ENCODE results near the gene PTPRM.

PTPRM gene

DNA sequence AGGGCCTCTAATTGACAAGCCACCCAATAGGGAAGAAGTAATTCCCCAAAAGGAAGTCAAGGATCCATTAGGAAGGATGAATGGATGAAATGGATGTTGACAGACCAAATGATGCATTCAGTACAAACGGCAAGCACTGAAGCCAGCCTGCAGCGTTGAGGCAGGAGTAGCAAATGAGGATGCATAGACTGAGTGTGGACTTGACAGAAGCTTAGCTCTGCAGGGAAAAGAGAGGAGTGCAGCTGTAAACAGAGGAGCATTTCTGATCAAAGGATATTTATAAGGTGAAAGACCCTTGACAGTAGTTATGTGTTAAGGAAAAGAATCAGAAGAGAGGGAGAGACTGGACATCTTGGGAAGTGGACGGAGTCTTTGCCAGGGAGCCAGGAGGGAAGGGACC is 788.9 kb downstream of the PTPRM start:
- Histone ChIP-seq H2BK15ac (ENCODE audit: low read depth, poor library complexity, severe bottlenecking) (no peak overlapping the region), H3K18ac (ENCODE audit: low read depth in 1 of 2, low read length in 2 of 2) (no peak overlapping the region), H2BK120ac (ENCODE audit: low read depth, low read length) (no peak overlapping the region), H3K36me3 (ENCODE audit: control insufficient read depth in 1 of 2, insufficient read depth in 2 of 2, low read depth in 1 of 2, low read length in 2 of 2) (peaks cover 3 to 11% of the 10 kb centered on the region in 2 experiments), H3K4me3 (ENCODE audit: insufficient read depth in 1 of 2, low read depth in 1 of 2, low read length in 2 of 2) (no peak overlapping the region), H2AFZ (ENCODE audit: low read depth, low read length) (no peak overlapping the region), H2AK5ac (ENCODE audit: low read length, severe bottlenecking) (no peak overlapping the region), H3K27ac (ENCODE audit: low read length, poor library complexity, severe bottlenecking) (no peak overlapping the region), H3K4ac (ENCODE audit: low read depth in 1 of 2, low read length in 2 of 2) (no peak overlapping the region), H3K23ac (ENCODE audit: low read length in 2 of 2) (no peak overlapping the region), H3K4me1 (ENCODE audit: control insufficient read depth, insufficient read depth, low read depth, low read length) (peaks cover 2% of the 10 kb centered on the region), H3K79me1 (replicated peaks; ENCODE audit: low read length, poor library complexity, severe bottlenecking) (peaks cover 2% of the 10 kb centered on the region), H4K91ac (ENCODE audit: low read length) (no peak overlapping the region), H3K9me3 (ENCODE audit: control insufficient read depth, low read length) (peaks cover 3% of the 10 kb centered on the region), H3K9ac (ENCODE audit: low read length) (no peak overlapping the region), H4K8ac (ENCODE audit: low read length) (no peak overlapping the region), H3K27me3 (ENCODE audit: control insufficient read depth in 1 of 2, insufficient read depth in 1 of 2, low read length in 2 of 2) (no peaks in the 10 kb centered on the region), H3K4me2 (ENCODE audit: low read length, poor library complexity, severe bottlenecking) (no peak overlapping the region), H2BK12ac (ENCODE audit: low read length in 2 of 2) (no peak overlapping the region), H3K14ac (ENCODE audit: low read length in 2 of 2) (no peak overlapping the region), H2BK5ac (ENCODE audit: low read depth, low read length, poor library complexity, severe bottlenecking) (no peak overlapping the region)
- DNase-seq: no peak
- 78% methylated on average over 3 of the region's 3 CpGs for WGBS

DNA sequence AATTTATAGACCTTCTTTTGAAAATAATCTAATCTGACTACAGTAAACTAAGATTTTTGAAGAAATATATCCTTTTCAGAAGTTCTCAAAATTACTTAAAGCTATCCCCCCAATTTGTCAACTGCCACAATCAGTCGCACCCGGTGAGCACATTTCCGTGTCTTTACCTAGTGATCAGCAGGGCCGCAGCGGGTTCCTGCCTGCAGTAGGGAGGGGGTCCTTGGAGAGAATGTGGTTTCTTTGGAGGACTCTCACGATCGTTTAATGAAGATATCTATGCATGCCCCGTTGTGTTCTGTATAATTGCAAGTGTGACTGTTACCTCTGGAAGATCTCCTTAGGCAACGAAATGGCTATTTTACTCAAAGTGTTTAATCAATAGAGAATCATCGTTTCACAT is 790.2 kb downstream of the PTPRM start:
- no peak overlapping the region for H4K91ac ChIP-seq (ENCODE audit: low read length)
- WGBS: 72% methylated on average over 9 of the region's 10 CpGs
- H3K27me3 ChIP-seq (ENCODE audit: control insufficient read depth in 1 of 2, insufficient read depth in 1 of 2, low read length in 2 of 2): no peaks in the 10 kb centered on the region
- H3K4me1 ChIP-seq (ENCODE audit: control insufficient read depth, insufficient read depth, low read depth, low read length): peaks cover 2% of the 10 kb centered on the region
- H3K23ac ChIP-seq (ENCODE audit: low read length in 2 of 2): no peak overlapping the region
- H3K18ac ChIP-seq (ENCODE audit: low read depth in 1 of 2, low read length in 2 of 2): no peak overlapping the region
- H3K4me3 ChIP-seq (ENCODE audit: insufficient read depth in 1 of 2, low read depth in 1 of 2, low read length in 2 of 2): no peak overlapping the region
- no peak overlapping the region for H3K4ac ChIP-seq (ENCODE audit: low read depth in 1 of 2, low read length in 2 of 2)
- peaks cover 2% of the 10 kb centered on the region for H3K79me1 ChIP-seq (replicated peaks; ENCODE audit: low read length, poor library complexity, severe bottlenecking)
- no peak overlapping the region for H2AK5ac ChIP-seq (ENCODE audit: low read length, severe bottlenecking)
- H3K4me2 ChIP-seq (ENCODE audit: low read length, poor library complexity, severe bottlenecking): no peak overlapping the region
- no peaks in the 10 kb centered on the region for H3K9me3 ChIP-seq (ENCODE audit: control insufficient read depth, low read length)
- H2AFZ ChIP-seq (ENCODE audit: low read depth, low read length): no peak overlapping the region
- H3K9ac ChIP-seq (ENCODE audit: low read length): no peak overlapping the region
- H2BK15ac ChIP-seq (ENCODE audit: low read depth, poor library complexity, severe bottlenecking): no peak overlapping the region
- peaks cover 3 to 11% of the 10 kb centered on the region in 2 experiments for H3K36me3 ChIP-seq (ENCODE audit: control insufficient read depth in 1 of 2, insufficient read depth in 2 of 2, low read depth in 1 of 2, low read length in 2 of 2)
- H2BK120ac ChIP-seq (ENCODE audit: low read depth, low read length): no peak overlapping the region
- H4K8ac ChIP-seq (ENCODE audit: low read length): no peak overlapping the region
- DNase-seq: no peak
- no peak overlapping the region for H3K14ac ChIP-seq (ENCODE audit: low read length in 2 of 2)
- no peak overlapping the region for H2BK12ac ChIP-seq (ENCODE audit: low read length in 2 of 2)
- H2BK5ac ChIP-seq (ENCODE audit: low read depth, low read length, poor library complexity, severe bottlenecking): no peak overlapping the region
- no peak overlapping the region for H3K27ac ChIP-seq (ENCODE audit: low read length, poor library complexity, severe bottlenecking)

DNA sequence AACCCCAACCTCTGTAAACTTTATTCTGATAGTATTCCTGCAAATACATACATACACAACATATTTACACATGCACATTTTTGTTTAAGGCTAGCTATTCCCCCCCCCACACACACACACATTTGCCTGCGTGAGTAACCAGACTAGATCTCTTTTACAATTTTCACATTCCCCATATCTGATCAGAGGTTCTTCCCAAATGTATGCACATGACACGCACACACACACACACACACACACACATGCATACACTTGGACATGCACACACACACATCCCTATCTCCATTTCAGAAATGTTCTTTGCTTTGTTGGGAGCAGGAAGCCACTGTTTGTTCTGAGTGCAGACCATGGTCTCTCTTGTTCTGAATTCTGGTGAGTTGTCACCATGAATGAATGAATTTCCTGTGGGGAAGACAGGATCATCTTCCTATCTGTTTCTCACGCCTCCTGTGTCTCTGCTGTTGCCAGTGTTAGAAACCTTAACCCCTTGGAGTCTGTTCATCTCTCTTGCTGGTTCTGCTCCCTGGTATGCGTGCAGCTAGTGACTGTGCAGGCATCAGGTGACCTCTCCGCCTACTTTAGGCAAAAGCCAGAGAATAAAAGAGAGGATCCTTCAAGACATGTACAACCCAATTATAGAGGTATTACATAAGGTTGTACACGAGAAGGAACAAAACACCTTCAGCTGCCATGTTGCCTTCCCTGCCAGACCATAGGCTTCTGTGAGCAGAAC is 791.1 kb downstream of the PTPRM start:
- Histone ChIP-seq H3K4me1 (ENCODE audit: control insufficient read depth, insufficient read depth, low read depth, low read length) (peaks cover 2% of the 10 kb centered on the region), H2BK12ac (ENCODE audit: low read length in 2 of 2) (no peak overlapping the region), H3K4me2 (ENCODE audit: low read length, poor library complexity, severe bottlenecking) (no peak overlapping the region), H2BK15ac (ENCODE audit: low read depth, poor library complexity, severe bottlenecking) (no peak overlapping the region), H3K27ac (ENCODE audit: low read length, poor library complexity, severe bottlenecking) (no peak overlapping the region), H3K23ac (ENCODE audit: low read length in 2 of 2) (no peak overlapping the region), H2AFZ (ENCODE audit: low read depth, low read length) (no peak overlapping the region), H3K4me3 (ENCODE audit: insufficient read depth in 1 of 2, low read depth in 1 of 2, low read length in 2 of 2) (no peak overlapping the region), H3K27me3 (ENCODE audit: control insufficient read depth in 1 of 2, insufficient read depth in 1 of 2, low read length in 2 of 2) (no peaks in the 10 kb centered on the region), H2AK5ac (ENCODE audit: low read length, severe bottlenecking) (no peak overlapping the region), H3K14ac (ENCODE audit: low read length in 2 of 2) (no peak overlapping the region), H3K18ac (ENCODE audit: low read depth in 1 of 2, low read length in 2 of 2) (no peak overlapping the region), H2BK5ac (ENCODE audit: low read depth, low read length, poor library complexity, severe bottlenecking) (no peak overlapping the region), H3K9ac (ENCODE audit: low read length) (no peak overlapping the region), H3K9me3 (ENCODE audit: control insufficient read depth, low read length) (no peaks in the 10 kb centered on the region), H2BK120ac (ENCODE audit: low read depth, low read length) (no peak overlapping the region), H3K79me1 (replicated peaks; ENCODE audit: low read length, poor library complexity, severe bottlenecking) (peaks cover 2% of the 10 kb centered on the region), H3K4ac (ENCODE audit: low read depth in 1 of 2, low read length in 2 of 2) (no peak overlapping the region), H4K91ac (ENCODE audit: low read length) (no peak overlapping the region), H4K8ac (ENCODE audit: low read length) (no peak overlapping the region), H3K36me3 (ENCODE audit: control insufficient read depth in 1 of 2, insufficient read depth in 2 of 2, low read depth in 1 of 2, low read length in 2 of 2) (peaks cover 3 to 12% of the 10 kb centered on the region in 2 experiments)
- no peak for DNase-seq
- 77% methylated on average over 5 of the region's 6 CpGs for WGBS

DNA sequence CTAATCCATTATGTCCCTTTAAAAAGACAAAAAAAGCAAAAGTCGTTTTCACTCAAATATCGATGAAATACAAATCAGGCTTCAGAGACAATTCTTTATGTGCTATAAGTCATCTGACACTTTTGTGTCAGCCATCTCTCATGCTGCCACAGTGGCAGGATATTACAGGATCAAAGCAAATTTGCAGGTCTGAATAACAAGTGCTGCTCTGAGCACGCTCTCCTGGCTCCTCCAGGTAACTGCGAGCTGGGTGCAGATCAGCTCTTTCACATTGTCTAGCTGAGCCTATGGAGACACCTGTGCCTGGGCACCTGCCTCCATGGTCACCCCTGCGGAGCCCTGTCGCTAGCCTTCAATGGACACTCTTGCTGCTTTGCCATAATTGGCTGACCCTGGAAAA is 792.0 kb downstream of the PTPRM start:
- Histone ChIP-seq H3K4me2 (ENCODE audit: low read length, poor library complexity, severe bottlenecking) (no peak overlapping the region), H4K91ac (ENCODE audit: low read length) (no peak overlapping the region), H3K4ac (ENCODE audit: low read depth in 1 of 2, low read length in 2 of 2) (no peak overlapping the region), H3K18ac (ENCODE audit: low read depth in 1 of 2, low read length in 2 of 2) (no peak overlapping the region), H3K14ac (ENCODE audit: low read length in 2 of 2) (no peak overlapping the region), H4K8ac (ENCODE audit: low read length) (no peak overlapping the region), H3K4me3 (ENCODE audit: insufficient read depth in 1 of 2, low read depth in 1 of 2, low read length in 2 of 2) (no peak overlapping the region), H2BK12ac (ENCODE audit: low read length in 2 of 2) (no peak overlapping the region), H3K23ac (ENCODE audit: low read length in 2 of 2) (no peak overlapping the region), H3K9ac (ENCODE audit: low read length) (no peak overlapping the region), H3K4me1 (ENCODE audit: control insufficient read depth, insufficient read depth, low read depth, low read length) (peaks cover 2% of the 10 kb centered on the region), H2BK120ac (ENCODE audit: low read depth, low read length) (no peak overlapping the region), H2AK5ac (ENCODE audit: low read length, severe bottlenecking) (no peak overlapping the region), H3K27ac (ENCODE audit: low read length, poor library complexity, severe bottlenecking) (no peak overlapping the region), H2BK5ac (ENCODE audit: low read depth, low read length, poor library complexity, severe bottlenecking) (no peak overlapping the region), H2AFZ (ENCODE audit: low read depth, low read length) (no peak overlapping the region), H3K9me3 (ENCODE audit: control insufficient read depth, low read length) (no peaks in the 10 kb centered on the region), H3K36me3 (ENCODE audit: control insufficient read depth in 1 of 2, insufficient read depth in 2 of 2, low read depth in 1 of 2, low read length in 2 of 2) (peaks cover 3 to 12% of the 10 kb centered on the region in 2 experiments), H3K79me1 (replicated peaks; ENCODE audit: low read length, poor library complexity, severe bottlenecking) (peaks cover 2% of the 10 kb centered on the region), H2BK15ac (ENCODE audit: low read depth, poor library complexity, severe bottlenecking) (no peak overlapping the region), H3K27me3 (ENCODE audit: control insufficient read depth in 1 of 2, insufficient read depth in 1 of 2, low read length in 2 of 2) (no peaks in the 10 kb centered on the region)
- no peak for DNase-seq
- 79% methylated on average over 6 of the region's 6 CpGs for WGBS

Data from mesenchymal stem cell (in vitro differentiated cells and primary cell).